Adipocyte (in vitro differentiated cells): ENCODE data around the gene PDIA5.

Experiments used
- DNase-seq: peaks from one replicate; pipeline ENCODE4 v3.0.0-alpha.2; 2015; ENCODE audit warnings: low read depth
- H3K27me3 ChIP-seq: replicated peaks from 2 replicates; pipeline ENCODE4 v1.7.0; 2013; ENCODE audit warnings: mild to moderate bottlenecking, low read length, moderate library complexity; ENCODE audit not compliant: control insufficient read depth, insufficient read depth
- H3K36me3 ChIP-seq: 2 replicates; pipeline ENCODE4 v1.7.0; 2013; ENCODE audit warnings: low read length, mild to moderate bottlenecking, moderate library complexity; ENCODE audit not compliant: control insufficient read depth, insufficient read depth, severe bottlenecking
- H3K4me1 ChIP-seq: 2 replicates; pipeline ENCODE4 v1.7.0; 2013; ENCODE audit warnings: mild to moderate bottlenecking, low read length, moderate library complexity; ENCODE audit not compliant: control insufficient read depth, insufficient read depth
- H3K4me3 ChIP-seq: 2 replicates; pipeline ENCODE4 v1.7.0; 2013; ENCODE audit warnings: mild to moderate bottlenecking, low read length, moderate library complexity
- H3K9ac ChIP-seq: 2 replicates; pipeline ENCODE4 v1.7.0; 2013; ENCODE audit warnings: mild to moderate bottlenecking, low read length, moderate library complexity
- H3K9me3 ChIP-seq: 2 replicates; pipeline ENCODE4 v1.7.0; 2013; ENCODE audit warnings: mild to moderate bottlenecking, low read length, moderate library complexity; ENCODE audit not compliant: control insufficient read depth

The PDIA5 gene

GRCh38 chr3:123072564-123072963 is 5.7 kb downstream of the PDIA5 start:
- Histone ChIP-seq H3K4me1 (peaks cover 20% of the 10 kb centered on the region), H3K4me3 (no peak overlapping the region), H3K9ac (no peak overlapping the region), H3K36me3 (no peaks in the 10 kb centered on the region), H3K27me3 (no peaks in the 10 kb centered on the region), H3K9me3 (no peaks in the 10 kb centered on the region)
- no peak for DNase-seq

- Histone ChIP-seq H3K36me3 (no peaks in the 10 kb centered on the region), H3K4me3 (no peak overlapping the region), H3K9ac (no peak overlapping the region), H3K9me3 (no peaks in the 10 kb centered on the region), H3K4me1 (peaks cover 19% of the 10 kb centered on the region), H3K27me3 (no peaks in the 10 kb centered on the region)
- DNase-seq, result no peak
Measured at GRCh38 chr3:123075359-123075758, 8.5 kb downstream of the PDIA5 start.

- no peak overlapping the region for H3K9ac ChIP-seq
- H3K4me1 ChIP-seq, result peaks cover 26% of the 10 kb centered on the region
- DNase-seq, result no peak
- H3K27me3 ChIP-seq, result no peaks in the 10 kb centered on the region
- H3K4me3 ChIP-seq, result no peak overlapping the region
- H3K9me3 ChIP-seq, result no peaks in the 10 kb centered on the region
- H3K36me3 ChIP-seq, result no peaks in the 10 kb centered on the region
Measured at GRCh38 chr3:123076112-123076495, 9.3 kb downstream of the PDIA5 start.

GRCh38 chr3:123076496-123077418 is 9.9 kb downstream of the PDIA5 start:
- Histone ChIP-seq H3K4me3 (no peak overlapping the region), H3K36me3 (no peaks in the 10 kb centered on the region), H3K27me3 (no peaks in the 10 kb centered on the region), H3K9me3 (no peaks in the 10 kb centered on the region), H3K4me1 (peaks cover 33% of the 10 kb centered on the region), H3K9ac (no peak overlapping the region)
- no peak for DNase-seq

GRCh38 chr3:123078101-123078500 is 11.3 kb downstream of the PDIA5 start:
- no peak overlapping the region for H3K4me3 ChIP-seq
- no peaks in the 10 kb centered on the region for H3K27me3 ChIP-seq
- H3K9ac ChIP-seq, result no peak overlapping the region
- H3K9me3 ChIP-seq, result no peaks in the 10 kb centered on the region
- peaks cover 41% of the 10 kb centered on the region for H3K4me1 ChIP-seq
- H3K36me3 ChIP-seq, result no peaks in the 10 kb centered on the region
- no peak for DNase-seq

- Histone ChIP-seq H3K9me3 (no peaks in the 10 kb centered on the region), H3K36me3 (no peaks in the 10 kb centered on the region), H3K27me3 (no peaks in the 10 kb centered on the region), H3K4me1 (peaks cover 66% of the 10 kb centered on the region), H3K9ac (no peak overlapping the region), H3K4me3 (no peak overlapping the region)
- DNase-seq, result peak; percentile 12
Measured at GRCh38 chr3:123080864-123081562, 14.2 kb downstream of the PDIA5 start.

- Histone ChIP-seq H3K4me1 (peaks cover 70% of the 10 kb centered on the region), H3K9me3 (no peaks in the 10 kb centered on the region), H3K4me3 (no peak overlapping the region), H3K9ac (no peak overlapping the region), H3K36me3 (no peaks in the 10 kb centered on the region), H3K27me3 (no peaks in the 10 kb centered on the region)
- DNase-seq, result no peak
Measured at GRCh38 chr3:123081718-123082369, 15.0 kb downstream of the PDIA5 start.

GRCh38 chr3:123082370-123083065 is 15.7 kb downstream of the PDIA5 start:
- Histone ChIP-seq H3K36me3 (no peaks in the 10 kb centered on the region), H3K9ac (no peak overlapping the region), H3K27me3 (no peaks in the 10 kb centered on the region), H3K9me3 (no peaks in the 10 kb centered on the region), H3K4me1 (peaks cover 70% of the 10 kb centered on the region), H3K4me3 (no peak overlapping the region)
- no peak for DNase-seq

- Histone ChIP-seq H3K4me3 (no peak overlapping the region), H3K36me3 (no peaks in the 10 kb centered on the region), H3K9me3 (no peaks in the 10 kb centered on the region), H3K9ac (no peak overlapping the region), H3K27me3 (no peaks in the 10 kb centered on the region), H3K4me1 (peaks cover 70% of the 10 kb centered on the region)
- DNase-seq, result no peak
Measured at GRCh38 chr3:123083383-123084124, 16.7 kb downstream of the PDIA5 start.

GRCh38 chr3:123084192-123084591 is 17.4 kb downstream of the PDIA5 start:
- H3K9me3 ChIP-seq, result no peaks in the 10 kb centered on the region
- DNase-seq, result no peak
- peaks cover 72% of the 10 kb centered on the region for H3K4me1 ChIP-seq
- H3K27me3 ChIP-seq, result no peaks in the 10 kb centered on the region
- H3K36me3 ChIP-seq, result no peaks in the 10 kb centered on the region
- H3K4me3 ChIP-seq, result no peak overlapping the region
- no peak overlapping the region for H3K9ac ChIP-seq
